ENCODE data around the gene PLEKHM2. TPM values are rescaled to one million over a fixed set of nuclear protein-coding genes. Genes with fewer than 3 reads are reported as not detected.

PLEKHM2 gene
- total RNA-seq, 1 donor from 2014 or later = 57.5 TPM

- Mint-ChIP-seq H3K27me3 (no peaks in the 10 kb centered on the region), H3K36me3 (no peaks in the 10 kb centered on the region), H3K4me3 (no peak overlapping the region), H3K9me3 (no peaks in the 10 kb centered on the region), H3K4me1 (ENCODE audit: unreplicated experiment) (peaks cover 6% of the 10 kb centered on the region), H3K27ac (no peak overlapping the region)
- TF ChIP-seq CTCF (conservative IDR thresholded peaks at IDR 0.05) = no peak
- DNase-seq (ENCODE audit: extremely low spot score, unreplicated experiment) = no peak
Observed at GRCh38 chr1:15750924-15751323, 66.8 kb downstream of the PLEKHM2 start.

GRCh38 chr1:15751717-15752116 is 67.6 kb downstream of the PLEKHM2 start:
- DNase-seq (ENCODE audit: extremely low spot score, unreplicated experiment) = no peak
- Mint-ChIP-seq H3K27me3 (no peaks in the 10 kb centered on the region), H3K9me3 (no peaks in the 10 kb centered on the region), H3K4me3 (no peak overlapping the region), H3K4me1 (ENCODE audit: unreplicated experiment) (peaks cover 11% of the 10 kb centered on the region), H3K36me3 (no peaks in the 10 kb centered on the region), H3K27ac (peak overlapping the region; percentile 68)
- no peak for TF ChIP-seq CTCF (conservative IDR thresholded peaks at IDR 0.05)

- H3K36me3 Mint-ChIP-seq = no peaks in the 10 kb centered on the region
- no peaks in the 10 kb centered on the region for H3K27me3 Mint-ChIP-seq
- peaks cover 15% of the 10 kb centered on the region for H3K4me1 Mint-ChIP-seq (ENCODE audit: unreplicated experiment)
- no peak for TF ChIP-seq CTCF (conservative IDR thresholded peaks at IDR 0.05)
- H3K4me3 Mint-ChIP-seq = no peak overlapping the region
- peak overlapping the region; percentile 81 for H3K27ac Mint-ChIP-seq
- DNase-seq (ENCODE audit: extremely low spot score, unreplicated experiment) = no peak
- H3K9me3 Mint-ChIP-seq = no peaks in the 10 kb centered on the region
Observed at GRCh38 chr1:15753776-15754175, 69.7 kb downstream of the PLEKHM2 start.

GRCh38 chr1:15755021-15755645 is 71.0 kb downstream of the PLEKHM2 start:
- Mint-ChIP-seq H3K27ac (peak overlapping the region; percentile 59), H3K4me1 (ENCODE audit: unreplicated experiment) (peaks cover 15% of the 10 kb centered on the region), H3K36me3 (no peaks in the 10 kb centered on the region), H3K27me3 (no peaks in the 10 kb centered on the region), H3K4me3 (no peak overlapping the region), H3K9me3 (no peaks in the 10 kb centered on the region)
- TF ChIP-seq CTCF (conservative IDR thresholded peaks at IDR 0.05) = no peak
- no peak for DNase-seq (ENCODE audit: extremely low spot score, unreplicated experiment)

- no peak for TF ChIP-seq CTCF (conservative IDR thresholded peaks at IDR 0.05)
- DNase-seq (ENCODE audit: extremely low spot score, unreplicated experiment) = no peak
- no peaks in the 10 kb centered on the region for H3K36me3 Mint-ChIP-seq
- no peaks in the 10 kb centered on the region for H3K27me3 Mint-ChIP-seq
- H3K9me3 Mint-ChIP-seq = no peaks in the 10 kb centered on the region
- H3K4me1 Mint-ChIP-seq (ENCODE audit: unreplicated experiment) = peaks cover 17% of the 10 kb centered on the region
- no peak overlapping the region for H3K4me3 Mint-ChIP-seq
- H3K27ac Mint-ChIP-seq = peak overlapping the region; percentile 59
Observed at GRCh38 chr1:15755646-15756040, 71.5 kb downstream of the PLEKHM2 start.

Measured in type B pancreatic cell (in vitro differentiated cells).